Measurements from ENCODE around the gene MCM8.
"Not testable (repeated sequence)": the region's sequence is repeated elsewhere in the genome, so short reads cannot be mapped to it uniquely, and the experiment has no call there.

Gene MCM8

GRCh38 chr20:6007529-6008103 is 57.2 kb downstream of the MCM8 start:
- DNase-seq = no peak

GRCh38 chr20:6008254-6008653 is 57.8 kb downstream of the MCM8 start:
- DNase-seq = no peak

- DNase-seq = no peak
These were observed 61.7 kb downstream of the MCM8 start for GRCh38 chr20:6012179-6012578.

GRCh38 chr20:6014017-6014416 is 63.6 kb downstream of the MCM8 start:
- no peak for DNase-seq

- DNase-seq = no peak
These were observed 64.5 kb downstream of the MCM8 start for GRCh38 chr20:6014957-6015356.

GRCh38 chr20:6017467-6017866 is 67.0 kb downstream of the MCM8 start:
- DNase-seq = no peak

GRCh38 chr20:6017880-6018279 is 67.4 kb downstream of the MCM8 start:
- no peak for DNase-seq

- no peak for DNase-seq
These were observed 74.3 kb downstream of the MCM8 start for GRCh38 chr20:6024768-6025167.

GRCh38 chr20:6026051-6026450 is 75.6 kb downstream of the MCM8 start:
- no peak for DNase-seq

GRCh38 chr20:6028818-6029217 is 78.4 kb downstream of the MCM8 start:
- DNase-seq = no peak

- no peak for DNase-seq
These were observed 79.1 kb downstream of the MCM8 start for GRCh38 chr20:6029538-6029937.

- DNase-seq = no peak
These were observed 80.1 kb downstream of the MCM8 start for GRCh38 chr20:6030453-6031080.

GRCh38 chr20:6032907-6033306 is 82.5 kb downstream of the MCM8 start:
- DNase-seq = not testable (repeated sequence)

GRCh38 chr20:6034134-6034969 is 83.9 kb downstream of the MCM8 start:
- DNase-seq = no peak

- no peak for DNase-seq
These were observed 85.8 kb downstream of the MCM8 start for GRCh38 chr20:6036213-6036612.

GRCh38 chr20:6037082-6037481 is 86.6 kb downstream of the MCM8 start:
- no peak for DNase-seq

- DNase-seq = no peak
These were observed 87.8 kb downstream of the MCM8 start for GRCh38 chr20:6038256-6038655.

- DNase-seq = no peak
These were observed 89.3 kb downstream of the MCM8 start for GRCh38 chr20:6039766-6040165.

- no peak for DNase-seq
These were observed 90.1 kb downstream of the MCM8 start for GRCh38 chr20:6040540-6040939.

- no peak for DNase-seq
These were observed 90.7 kb downstream of the MCM8 start for GRCh38 chr20:6040958-6041807.

- no peak for DNase-seq
These were observed 91.4 kb downstream of the MCM8 start for GRCh38 chr20:6041808-6042265.

GRCh38 chr20:6044115-6044514 is 93.7 kb downstream of the MCM8 start:
- DNase-seq = no peak

- no peak for DNase-seq
These were observed 95.1 kb downstream of the MCM8 start for GRCh38 chr20:6045566-6045965.
